ENCODE results near the gene SETD1A.
"Not testable (repeated sequence)": the region's sequence is repeated elsewhere in the genome, so short reads cannot be mapped to it uniquely, and the experiment has no call there.

Gene SETD1A

DNA sequence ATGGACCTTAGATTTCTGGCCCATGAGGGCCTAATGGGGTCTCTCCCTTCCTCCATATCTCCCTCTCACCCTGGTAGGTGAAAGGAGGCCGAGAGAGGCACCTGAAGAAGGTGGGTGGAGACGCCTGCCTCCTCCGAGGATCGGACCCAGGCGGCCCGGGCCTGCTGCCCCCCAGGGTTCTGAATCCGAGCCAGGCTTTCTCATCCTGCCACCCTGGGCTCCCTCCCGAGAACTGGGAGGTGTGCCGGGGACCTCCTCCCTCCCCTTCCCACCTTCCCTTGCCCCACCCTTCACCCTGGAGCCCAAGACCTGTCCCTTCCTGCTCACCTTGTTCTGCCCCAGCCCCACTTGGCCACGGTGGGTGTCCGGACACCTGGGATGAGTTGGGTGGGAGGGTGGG, 29.2 kb upstream of the SETD1A start:
- in situ Hi-C loops (cut with HindIII; ENCODE audit: low sequenced_read_pairs): no loop called here

- in situ Hi-C loops (cut with HindIII; ENCODE audit: low sequenced_read_pairs): no loop called here
Measured at GRCh38 chr16:30929167-30929566, 28.4 kb upstream of the SETD1A start.

GRCh38 chr16:30930160-30930571, 27.4 kb upstream of the SETD1A start:
- in situ Hi-C loops (cut with HindIII; ENCODE audit: low sequenced_read_pairs): no loop called here

- in situ Hi-C loops (cut with HindIII; ENCODE audit: low sequenced_read_pairs): no loop called here
Measured at GRCh38 chr16:30931068-30931650, 26.4 kb upstream of the SETD1A start.

DNA sequence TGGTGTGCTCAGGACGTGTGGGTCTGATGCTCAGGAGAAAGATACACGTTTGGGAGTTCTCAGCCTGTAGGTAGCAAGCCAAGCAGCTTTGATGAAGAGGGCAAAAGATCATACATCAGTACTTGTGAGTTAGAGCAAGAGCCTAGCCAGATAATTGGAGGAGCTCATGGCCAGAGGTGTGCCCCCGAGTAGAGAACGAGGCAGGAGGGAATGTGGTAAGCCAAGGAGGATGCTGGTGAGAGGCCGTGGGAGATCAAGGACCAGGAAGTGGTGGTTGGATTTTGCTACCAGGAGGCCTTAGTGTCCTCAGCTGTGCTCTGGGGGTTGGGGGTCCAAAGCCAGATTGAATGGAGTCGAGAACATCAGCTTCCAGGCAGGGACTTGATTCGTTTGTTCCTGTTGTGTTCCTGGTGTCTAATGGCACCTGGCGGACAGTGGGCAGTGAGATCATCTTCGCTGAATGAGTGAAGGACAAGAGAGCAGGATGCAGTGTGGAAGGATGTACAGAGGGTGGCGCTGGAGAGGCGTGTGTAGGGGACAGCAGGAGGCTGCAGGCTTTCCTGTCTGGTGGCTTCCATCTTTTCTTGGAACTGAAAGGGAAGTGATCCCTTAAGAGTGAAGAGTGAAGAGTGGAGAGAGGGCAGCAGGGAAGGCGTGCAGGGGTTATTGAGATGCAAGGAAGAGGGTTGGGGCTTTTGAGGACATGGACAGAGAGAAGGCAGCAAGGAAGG, 22.6 kb upstream of the SETD1A start:
- in situ Hi-C loops (cut with HindIII; ENCODE audit: low sequenced_read_pairs): no loop called here

DNA sequence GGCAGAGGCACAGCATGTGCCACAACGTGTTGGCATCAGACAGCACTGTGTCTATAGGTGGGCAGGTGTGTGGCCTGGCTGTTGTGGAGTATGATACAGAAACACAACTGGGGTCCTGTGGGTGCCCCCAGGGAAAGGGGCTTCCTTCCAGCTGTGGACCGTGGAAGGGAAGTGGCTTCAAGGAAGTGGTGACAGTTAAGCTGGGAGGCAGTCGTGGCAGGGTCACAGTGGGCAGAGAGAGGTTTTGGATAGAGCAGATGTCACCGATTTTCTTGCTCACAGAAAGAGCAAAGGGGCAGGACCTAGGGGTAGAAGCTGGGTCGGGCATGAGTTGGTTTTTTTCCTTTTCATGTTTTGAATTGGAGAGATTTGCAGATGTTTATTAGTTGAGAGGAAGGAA, 19.9 kb upstream of the SETD1A start:
- in situ Hi-C loops (cut with HindIII; ENCODE audit: low sequenced_read_pairs): no loop called here

- in situ Hi-C loops (cut with HindIII; ENCODE audit: low sequenced_read_pairs): not testable (repeated sequence)
Measured at GRCh38 chr16:30939571-30939970, 18.0 kb upstream of the SETD1A start.

DNA sequence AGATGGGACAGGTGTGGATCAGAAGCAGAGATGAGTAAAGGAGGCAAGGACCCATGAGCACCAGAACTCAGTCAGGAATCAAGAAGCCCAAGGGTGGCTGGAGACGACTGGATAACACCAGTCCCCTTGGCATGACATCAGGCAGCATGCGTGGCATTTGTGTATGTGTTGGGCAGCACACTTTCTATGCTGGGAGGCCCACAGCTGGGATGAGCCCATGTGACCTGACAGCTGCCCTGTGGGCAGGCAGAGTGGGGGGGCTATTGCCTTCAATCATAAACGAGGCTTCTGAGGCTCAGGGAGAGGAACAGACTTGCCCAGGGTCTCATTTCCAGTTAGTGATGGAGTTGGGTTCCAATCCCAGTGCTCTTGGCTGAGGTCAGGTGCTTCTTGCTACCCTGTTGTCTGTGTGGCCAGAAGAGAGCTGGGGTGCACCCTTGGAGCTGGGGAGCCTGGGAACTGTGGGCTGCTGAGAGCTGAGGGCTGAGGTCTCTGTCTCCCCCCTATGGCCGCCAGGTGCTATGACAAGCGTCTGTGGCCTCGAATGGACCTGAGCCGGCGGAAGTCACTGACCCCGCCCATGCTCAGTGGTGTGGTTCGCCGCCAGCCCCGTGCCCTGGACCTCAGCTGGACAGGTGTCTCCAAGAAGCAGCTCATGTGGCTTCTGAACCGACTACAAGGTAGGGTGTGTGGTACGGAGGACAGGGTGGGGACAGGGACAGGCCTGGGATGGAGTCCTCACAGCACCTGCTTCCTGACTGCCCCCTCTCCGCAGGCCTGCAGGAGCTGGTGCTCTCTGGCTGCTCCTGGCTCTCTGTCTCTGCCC, 15.7 kb upstream of the SETD1A start:
- in situ Hi-C loops (cut with HindIII; ENCODE audit: low sequenced_read_pairs): no loop called here

- in situ Hi-C loops (cut with HindIII; ENCODE audit: low sequenced_read_pairs): no loop called here
Measured at GRCh38 chr16:30942426-30942806, 15.1 kb upstream of the SETD1A start.

- in situ Hi-C loops (cut with HindIII; ENCODE audit: low sequenced_read_pairs): no loop called here
Measured at GRCh38 chr16:30944352-30944751, 13.2 kb upstream of the SETD1A start.

DNA sequence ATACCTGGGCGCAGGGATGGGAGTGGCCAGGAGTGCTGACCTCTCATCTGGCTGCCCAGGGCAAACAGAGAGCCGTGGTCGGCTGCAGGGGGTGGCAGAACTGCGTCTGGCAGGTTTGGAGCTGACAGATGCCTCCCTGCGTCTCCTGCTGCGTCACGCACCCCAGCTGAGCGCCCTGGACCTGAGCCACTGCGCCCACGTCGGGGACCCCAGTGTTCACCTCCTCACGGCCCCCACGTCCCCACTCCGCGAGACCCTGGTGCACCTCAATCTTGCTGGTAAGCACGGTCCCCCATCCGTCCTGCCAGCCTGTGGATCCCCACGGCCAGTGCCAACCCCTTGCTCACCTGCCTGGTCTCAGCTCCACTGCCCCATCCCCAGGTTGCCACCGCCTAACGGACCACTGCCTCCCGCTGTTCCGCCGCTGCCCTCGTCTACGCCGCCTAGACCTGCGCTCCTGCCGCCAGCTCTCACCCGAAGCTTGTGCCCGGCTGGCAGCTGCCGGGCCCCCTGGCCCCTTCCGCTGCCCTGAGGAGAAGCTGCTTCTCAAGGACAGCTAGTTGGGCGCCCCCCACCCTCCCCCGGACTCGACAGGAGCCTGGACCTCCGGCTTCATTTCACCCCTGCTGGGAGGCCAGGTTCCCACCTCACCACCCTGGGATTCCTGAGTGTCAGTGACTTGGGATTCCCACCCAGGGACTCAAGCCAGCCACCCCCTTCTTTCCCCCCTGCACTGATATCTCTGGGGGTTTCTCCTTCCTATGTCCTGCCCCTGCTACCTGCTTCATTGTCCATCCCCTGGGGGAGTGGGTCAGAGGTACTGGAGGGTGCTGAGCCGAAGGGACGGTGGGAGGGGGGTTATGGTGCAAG, 10.6 kb upstream of the SETD1A start:
- in situ Hi-C loops (cut with HindIII; ENCODE audit: low sequenced_read_pairs): no loop called here

- in situ Hi-C loops (cut with HindIII; ENCODE audit: low sequenced_read_pairs): no loop called here
Measured at GRCh38 chr16:30947541-30947858, 10.1 kb upstream of the SETD1A start.

DNA sequence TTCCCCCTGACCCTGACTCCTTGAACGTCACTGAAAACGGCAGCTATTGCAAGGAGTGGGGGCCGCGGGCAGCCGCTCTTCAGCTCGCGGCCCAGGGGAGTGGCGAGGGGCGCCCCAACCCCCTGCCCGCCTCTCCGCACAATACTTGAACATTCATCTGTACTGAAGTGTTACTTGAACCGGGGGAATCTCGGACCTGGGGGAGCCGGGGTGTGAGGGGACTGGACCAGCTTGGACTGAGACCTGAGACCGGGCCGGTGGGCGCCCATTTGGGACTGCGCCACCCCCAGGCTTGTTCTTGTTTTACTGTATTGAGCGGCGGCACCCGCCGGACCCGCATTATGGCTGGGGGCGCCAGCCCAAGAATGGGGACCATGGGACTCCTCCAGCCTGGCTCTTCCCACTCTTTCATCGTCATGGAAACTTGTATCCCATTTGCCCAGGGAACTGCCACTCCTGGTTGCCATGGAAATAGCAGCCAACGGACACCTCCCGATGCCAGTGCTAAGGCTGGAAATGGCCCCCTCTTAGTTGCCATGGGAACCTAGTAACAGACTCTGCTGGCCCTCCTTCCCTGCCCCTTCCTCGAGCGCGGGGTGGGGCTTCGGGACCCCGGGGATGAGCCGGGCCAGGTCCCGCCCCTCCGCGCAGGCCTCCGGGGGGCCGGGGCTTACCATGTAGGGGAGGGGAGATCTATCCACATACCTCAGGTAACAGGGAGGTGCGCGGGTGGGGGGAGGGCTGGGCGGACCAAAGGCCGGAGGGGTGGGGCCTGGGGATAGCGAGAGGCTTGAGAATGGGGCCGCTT, 9.5 kb upstream of the SETD1A start:
- in situ Hi-C loops (cut with HindIII; ENCODE audit: low sequenced_read_pairs): no loop called here

- in situ Hi-C loops (cut with HindIII; ENCODE audit: low sequenced_read_pairs): no loop called here
Measured at GRCh38 chr16:30948667-30949649, 8.6 kb upstream of the SETD1A start, which contains the start of gene ORAI3. Gene ORAI3 (plus strand): TSS chr16:30949068. CDS start chr16:30949290, 222 bp downstream.

DNA sequence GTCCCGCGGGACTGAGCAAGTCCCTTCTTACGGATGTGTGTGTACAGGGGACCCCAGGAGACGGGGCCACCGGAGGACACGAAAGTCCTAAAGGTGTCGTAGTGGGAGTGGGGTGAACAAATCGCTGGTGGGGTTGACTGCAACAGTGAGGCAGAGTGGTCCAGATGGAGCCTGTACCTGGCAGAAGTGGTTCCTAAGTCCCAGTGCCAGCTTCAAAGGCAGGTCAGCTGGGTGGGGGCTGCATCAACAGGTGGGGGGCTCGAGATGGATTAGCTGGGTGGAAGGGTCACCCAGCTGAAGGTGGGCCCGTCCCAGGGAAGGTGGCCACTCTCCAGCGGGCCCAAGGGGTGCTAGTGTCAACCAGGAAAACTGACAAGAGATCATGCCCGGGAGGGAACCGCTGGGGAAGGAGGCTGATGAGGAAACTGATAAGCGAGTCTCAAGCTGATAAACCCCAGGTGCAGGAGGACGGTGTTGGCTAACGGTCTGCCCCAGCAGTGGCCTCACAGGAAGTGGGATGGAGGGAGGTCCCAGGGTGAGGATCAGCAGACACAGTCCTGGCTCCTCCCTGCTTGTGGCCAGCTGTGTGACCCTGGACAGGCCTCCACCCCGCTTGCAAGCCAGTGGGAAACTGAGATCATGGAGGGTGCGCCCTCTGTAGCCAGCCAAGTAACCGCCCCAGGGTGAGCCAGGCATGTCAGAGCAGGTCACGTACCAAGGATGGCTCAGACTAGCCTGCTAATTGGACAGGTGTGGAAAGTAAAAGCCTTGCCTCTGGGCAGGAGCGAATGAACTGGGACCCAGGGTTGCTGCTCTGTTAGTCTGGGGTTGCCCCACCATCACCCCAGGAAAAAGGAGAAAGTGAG, 7.7 kb upstream of the SETD1A start:
- in situ Hi-C loops (cut with HindIII; ENCODE audit: low sequenced_read_pairs): no loop called here

DNA sequence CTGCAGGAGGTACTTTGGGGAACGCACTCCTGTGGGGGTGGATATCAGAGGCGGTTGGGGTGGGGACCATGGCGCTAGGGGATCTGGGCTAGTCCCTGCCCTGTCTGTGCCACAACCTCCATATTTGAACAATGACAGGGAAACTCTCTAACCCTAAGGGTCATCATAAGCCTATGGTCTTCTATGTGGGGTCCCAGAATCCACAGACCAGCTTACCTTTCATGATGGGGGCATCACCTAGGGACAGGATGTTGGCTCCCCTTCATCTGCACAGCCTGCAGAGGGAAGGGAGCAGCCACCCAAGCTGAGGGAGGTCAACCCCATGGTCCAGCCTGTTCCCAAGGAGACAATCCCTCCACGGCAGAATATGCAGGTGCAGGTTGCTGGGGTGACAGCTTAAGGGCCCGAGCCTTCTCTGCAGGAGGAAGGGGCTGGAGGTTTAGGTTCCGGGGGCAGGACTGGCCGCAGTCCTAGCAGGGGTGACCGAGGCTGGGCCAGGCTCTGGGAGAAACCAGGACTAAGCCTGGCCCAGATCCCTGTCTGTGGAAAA, 7.0 kb upstream of the SETD1A start:
- in situ Hi-C loops (cut with HindIII; ENCODE audit: low sequenced_read_pairs): no loop called here

DNA sequence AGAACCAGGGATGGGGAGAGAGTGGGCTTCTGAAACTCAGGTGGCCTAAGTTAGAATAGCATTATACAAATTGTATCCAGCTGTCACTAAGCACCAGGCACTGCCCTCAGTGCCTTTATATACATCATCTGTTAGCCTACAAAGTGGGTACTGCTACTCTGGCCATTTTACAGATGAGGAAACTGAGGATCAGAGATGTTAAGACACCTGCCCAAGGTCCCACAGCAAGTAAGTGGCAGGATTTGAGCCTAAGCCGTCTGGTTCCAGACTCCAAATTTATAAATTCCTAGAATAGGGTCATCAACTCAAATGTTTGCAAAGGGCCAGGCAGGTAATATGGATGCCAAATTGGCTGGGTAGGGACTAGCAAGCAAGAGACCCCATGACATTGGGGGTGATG, 6.4 kb upstream of the SETD1A start:
- in situ Hi-C loops (cut with HindIII; ENCODE audit: low sequenced_read_pairs): no loop called here

GRCh38 chr16:30951750-30952149, 5.8 kb upstream of the SETD1A start:
- in situ Hi-C loops (cut with HindIII; ENCODE audit: low sequenced_read_pairs): no loop called here

Data from DLD1 (cell line).